ENCODE results near the gene ZNF248. TPM values are rescaled to one million over a fixed set of nuclear protein-coding genes. Genes with fewer than 3 reads are reported as not detected.

The ZNF248 gene
- total RNA-seq, 3 donors from 2014 or later, result 2.6 to 3.6 (median 3.2) TPM

- peak; percentile 6 to 7 for ATAC-seq
- peak overlapping the region; percentile 95 for H3K4me3 Mint-ChIP-seq
- H3K9me3 Mint-ChIP-seq, result no peaks in the 10 kb centered on the region
- no peaks in the 10 kb centered on the region for H3K27me3 Mint-ChIP-seq (ENCODE audit: low read depth)
- peaks cover 11% of the 10 kb centered on the region for H3K36me3 Mint-ChIP-seq (ENCODE audit: insufficient read depth)
- DNase-seq, result peak; percentile 7
- peaks cover 35% of the 10 kb centered on the region for H3K4me1 Mint-ChIP-seq (ENCODE audit: low read depth)
Measured at GRCh38 chr10:37856881-37857286, 526 bp downstream of the ZNF248 start.

GRCh38 chr10:37855636-37856035 lies 1.8 kb downstream of the ZNF248 start:
- Mint-ChIP-seq H3K36me3 (ENCODE audit: insufficient read depth) (peaks cover 14% of the 10 kb centered on the region), H3K4me3 (no peak overlapping the region), H3K4me1 (ENCODE audit: low read depth) (peaks cover 38% of the 10 kb centered on the region)

GRCh38 chr10:37854626-37855025 lies 2.8 kb downstream of the ZNF248 start:
- DNase-seq, result no peak
- Mint-ChIP-seq H3K27me3 (ENCODE audit: low read depth) (no peaks in the 10 kb centered on the region), H3K4me1 (ENCODE audit: low read depth) (peaks cover 38% of the 10 kb centered on the region), H3K9me3 (no peaks in the 10 kb centered on the region), H3K36me3 (ENCODE audit: insufficient read depth) (peaks cover 14% of the 10 kb centered on the region), H3K4me3 (no peak overlapping the region)
- no peak for ATAC-seq

More at GRCh38 chr10:37855636-37856035, 1.8 kb downstream of the ZNF248 start:
- Mint-ChIP-seq H3K9me3 (no peaks in the 10 kb centered on the region), H3K27me3 (ENCODE audit: low read depth) (no peaks in the 10 kb centered on the region)
- ATAC-seq (no peak), DNase-seq (no peak)

- no peak overlapping the region for H3K4me3 Mint-ChIP-seq
- no peaks in the 10 kb centered on the region for H3K27me3 Mint-ChIP-seq (ENCODE audit: low read depth)
- peaks cover 12% of the 10 kb centered on the region for H3K9me3 Mint-ChIP-seq
- ATAC-seq, result no peak
- H3K36me3 Mint-ChIP-seq (ENCODE audit: insufficient read depth), result peaks cover 54% of the 10 kb centered on the region
- no peak for DNase-seq
- H3K4me1 Mint-ChIP-seq (ENCODE audit: low read depth), result peaks cover 3% of the 10 kb centered on the region
Measured at GRCh38 chr10:37844644-37845043, 12.8 kb downstream of the ZNF248 start.

- H3K27me3 Mint-ChIP-seq (ENCODE audit: low read depth), result no peaks in the 10 kb centered on the region
Measured at GRCh38 chr10:37839243-37839642, 18.2 kb downstream of the ZNF248 start.

GRCh38 chr10:37831495-37832333 lies 25.7 kb downstream of the ZNF248 start:
- DNase-seq (no peak), ATAC-seq (no peak)
- no peaks in the 10 kb centered on the region for H3K27me3 Mint-ChIP-seq (ENCODE audit: low read depth)
- no peak overlapping the region for H3K4me3 Mint-ChIP-seq
- H3K4me1 Mint-ChIP-seq (ENCODE audit: low read depth), result peaks cover 3% of the 10 kb centered on the region
- peaks cover 81% of the 10 kb centered on the region for H3K9me3 Mint-ChIP-seq
- H3K36me3 Mint-ChIP-seq (ENCODE audit: insufficient read depth), result peaks cover 92% of the 10 kb centered on the region

More at GRCh38 chr10:37839243-37839642, 18.2 kb downstream of the ZNF248 start:
- no peak for ATAC-seq
- peaks cover 3% of the 10 kb centered on the region for H3K4me1 Mint-ChIP-seq (ENCODE audit: low read depth)
- H3K36me3 Mint-ChIP-seq (ENCODE audit: insufficient read depth), result peaks cover 82% of the 10 kb centered on the region
- DNase-seq, result no peak
- no peak overlapping the region for H3K4me3 Mint-ChIP-seq
- H3K9me3 Mint-ChIP-seq, result peaks cover 48% of the 10 kb centered on the region

- Mint-ChIP-seq H3K4me3 (no peak overlapping the region), H3K9me3 (peaks cover 53% of the 10 kb centered on the region), H3K4me1 (ENCODE audit: low read depth) (no peaks in the 10 kb centered on the region), H3K36me3 (ENCODE audit: insufficient read depth) (peaks cover 58% of the 10 kb centered on the region), H3K27me3 (ENCODE audit: low read depth) (no peaks in the 10 kb centered on the region)
- DNase-seq (no peak), ATAC-seq (no peak)
Measured at GRCh38 chr10:37826806-37827205, 30.6 kb downstream of the ZNF248 start.

- DNase-seq (no peak), ATAC-seq (no peak)
- Mint-ChIP-seq H3K4me1 (ENCODE audit: low read depth) (no peaks in the 10 kb centered on the region), H3K9me3 (peaks cover 44% of the 10 kb centered on the region), H3K36me3 (ENCODE audit: insufficient read depth) (peaks cover 12% of the 10 kb centered on the region), H3K4me3 (no peak overlapping the region), H3K27me3 (ENCODE audit: low read depth) (no peaks in the 10 kb centered on the region)
Measured at GRCh38 chr10:37821237-37821636, 36.2 kb downstream of the ZNF248 start.

GRCh38 chr10:37819797-37820196 lies 37.6 kb downstream of the ZNF248 start:
- Mint-ChIP-seq H3K4me1 (ENCODE audit: low read depth) (no peaks in the 10 kb centered on the region), H3K36me3 (ENCODE audit: insufficient read depth) (peaks cover 8% of the 10 kb centered on the region), H3K4me3 (no peak overlapping the region), H3K27me3 (ENCODE audit: low read depth) (no peaks in the 10 kb centered on the region), H3K9me3 (peaks cover 53% of the 10 kb centered on the region)
- DNase-seq (no peak), ATAC-seq (no peak)

- H3K9me3 Mint-ChIP-seq, result peaks cover 67% of the 10 kb centered on the region
- DNase-seq, result no peak
- H3K4me1 Mint-ChIP-seq (ENCODE audit: low read depth), result no peaks in the 10 kb centered on the region
- no peak for ATAC-seq
- no peaks in the 10 kb centered on the region for H3K27me3 Mint-ChIP-seq (ENCODE audit: low read depth)
- H3K4me3 Mint-ChIP-seq, result no peak overlapping the region
- peaks cover 4% of the 10 kb centered on the region for H3K36me3 Mint-ChIP-seq (ENCODE audit: insufficient read depth)
Measured at GRCh38 chr10:37816290-37816689, 41.1 kb downstream of the ZNF248 start.

- Mint-ChIP-seq H3K36me3 (ENCODE audit: insufficient read depth) (peaks cover 6% of the 10 kb centered on the region), H3K27me3 (ENCODE audit: low read depth) (no peaks in the 10 kb centered on the region), H3K4me1 (ENCODE audit: low read depth) (no peaks in the 10 kb centered on the region), H3K9me3 (peaks cover 54% of the 10 kb centered on the region), H3K4me3 (no peak overlapping the region)
- ATAC-seq, result no peak
- no peak for DNase-seq
Measured at GRCh38 chr10:37813763-37814162, 43.6 kb downstream of the ZNF248 start.

GRCh38 chr10:37812290-37812689 lies 45.1 kb downstream of the ZNF248 start:
- DNase-seq, result no peak
- H3K4me1 Mint-ChIP-seq (ENCODE audit: low read depth), result no peaks in the 10 kb centered on the region
- H3K27me3 Mint-ChIP-seq (ENCODE audit: low read depth), result no peaks in the 10 kb centered on the region
- peaks cover 6% of the 10 kb centered on the region for H3K36me3 Mint-ChIP-seq (ENCODE audit: insufficient read depth)
- H3K4me3 Mint-ChIP-seq, result no peak overlapping the region
- ATAC-seq, result no peak
- peaks cover 54% of the 10 kb centered on the region for H3K9me3 Mint-ChIP-seq

- Mint-ChIP-seq H3K4me1 (ENCODE audit: low read depth) (no peaks in the 10 kb centered on the region), H3K27me3 (ENCODE audit: low read depth) (no peaks in the 10 kb centered on the region), H3K4me3 (no peak overlapping the region), H3K36me3 (ENCODE audit: insufficient read depth) (peaks cover 10% of the 10 kb centered on the region), H3K9me3 (peaks cover 3% of the 10 kb centered on the region)
- no peak for ATAC-seq
- no peak for DNase-seq
Measured at GRCh38 chr10:37803269-37803668, 54.1 kb downstream of the ZNF248 start.

GRCh38 chr10:37801557-37801956 lies 55.9 kb downstream of the ZNF248 start:
- Mint-ChIP-seq H3K4me3 (no peak overlapping the region), H3K27me3 (ENCODE audit: low read depth) (no peaks in the 10 kb centered on the region), H3K36me3 (ENCODE audit: insufficient read depth) (peaks cover 10% of the 10 kb centered on the region), H3K9me3 (peaks cover 10% of the 10 kb centered on the region), H3K4me1 (ENCODE audit: low read depth) (no peaks in the 10 kb centered on the region)
- ATAC-seq (no peak), DNase-seq (no peak)

GRCh38 chr10:37794305-37794976 lies 63.0 kb downstream of the ZNF248 start:
- ATAC-seq (no peak), DNase-seq (no peak)
- H3K27me3 Mint-ChIP-seq (ENCODE audit: low read depth), result no peaks in the 10 kb centered on the region
- H3K4me1 Mint-ChIP-seq (ENCODE audit: low read depth), result no peaks in the 10 kb centered on the region
- no peak overlapping the region for H3K4me3 Mint-ChIP-seq
- peaks cover 3% of the 10 kb centered on the region for H3K36me3 Mint-ChIP-seq (ENCODE audit: insufficient read depth)
- H3K9me3 Mint-ChIP-seq, result peaks cover 35% of the 10 kb centered on the region
